Smooth muscle cell (in vitro differentiated cells): ENCODE results near the gene IL1R1. TPM values are rescaled to one million over a fixed set of nuclear protein-coding genes. Genes with fewer than 3 reads are reported as not detected.

Source experiments
- DNase-seq: peaks from one replicate; lab custom pipeline; 2025; ENCODE audit not compliant: unreplicated experiment; lab: John Stamatoyannopoulos, UW
- H2AFZ ChIP-seq: fragments of 200-600 bp; sonication (generic); 2 replicates; pipeline ENCODE4 v1.6.0; 2016; ENCODE audit warnings: antibody characterized with exemption, low read depth, mild to moderate bottlenecking
- H3F3A ChIP-seq: fragments of 200-600 bp; sonication (generic); 2 replicates; pipeline ENCODE4 v1.6.0; 2017; ENCODE audit warnings: antibody characterized with exemption, low read depth
- H3K27ac ChIP-seq: fragments of 200-600 bp; sonication (generic); 2 replicates; pipeline ENCODE4 v1.5.1; 2016; ENCODE audit warnings: low read depth, mild to moderate bottlenecking
- H3K27me3 ChIP-seq: fragments of 200-600 bp; sonication (generic); 2 replicates; pipeline ENCODE4 v1.6.1; 2016; ENCODE audit warnings: low read depth, mild to moderate bottlenecking
- H3K36me3 ChIP-seq: fragments of 200-600 bp; sonication (generic); 2 replicates; pipeline ENCODE4 v1.5.1; 2016; ENCODE audit warnings: low read depth
- H3K4me1 ChIP-seq: fragments of 200-600 bp; sonication (generic); 2 replicates; pipeline ENCODE4 v1.5.1; 2016; ENCODE audit warnings: low read depth
- H3K4me2 ChIP-seq: fragments of 200-600 bp; sonication (generic); 2 replicates; pipeline ENCODE4 v1.6.0; 2016; ENCODE audit warnings: mild to moderate bottlenecking
- H3K4me3 ChIP-seq: fragments of 200-600 bp; sonication (generic); 2 replicates; pipeline ENCODE4 v1.5.1; 2016; ENCODE audit warnings: mild to moderate bottlenecking
- H3K79me2 ChIP-seq: fragments of 200-600 bp; sonication (generic); 2 replicates; pipeline ENCODE4 v1.6.0; 2016; ENCODE audit warnings: low read depth, mild to moderate bottlenecking
- H3K9ac ChIP-seq: fragments of 200-600 bp; sonication (generic); 2 replicates; pipeline ENCODE4 v1.6.0; 2016; ENCODE audit warnings: low read depth
- H3K9me3 ChIP-seq: fragments of 200-600 bp; sonication (generic); replicated peaks from 2 replicates; pipeline ENCODE4 v1.5.1; 2016; ENCODE audit warnings: low read depth
- H4K20me1 ChIP-seq: fragments of 200-600 bp; sonication (generic); 2 replicates; pipeline ENCODE4 v1.6.0; 2016; ENCODE audit warnings: low read depth
- WGBS: methylation state at CpG from one replicate; pipeline ENCODE4 v1.1.7; 2016; ENCODE audit warnings: low lambda C conversion rate; 5-methylcytosine and 5-hydroxymethylcytosine counted together
- polyA plus RNA-seq: library from polyadenylated mRNA; unstranded; fragments of >200 nt; fragmentation: Nextera tagmentation; extraction: Ambion mirVana; gene quantifications from 2 replicates; pipeline ENCODE4 v1.2.1, GENCODE V29; 2016
- total RNA-seq: library from RNA; depleted of rRNA; stranded (reverse); fragments of >200 nt; gene quantifications from 2 replicates; pipeline ENCODE4 v1.2.3, GENCODE V29; 2014
- TF ChIP-seq, protein P1 (sequence below): fragments of 200-600 bp; sonication (generic); IDR thresholded peaks from 2 replicates; pipeline ENCODE4 v1.5.1; 2017; ENCODE audit warnings: borderline replicate concordance, mild to moderate bottlenecking, antibody characterized with exemption; ENCODE audit not compliant: insufficient read depth, poor library complexity, severe bottlenecking

IL1R1 gene
- total and polyA plus RNA-seq, 2 experiments from 2014 or later, result 26.8 to 32.4 TPM

DNA sequence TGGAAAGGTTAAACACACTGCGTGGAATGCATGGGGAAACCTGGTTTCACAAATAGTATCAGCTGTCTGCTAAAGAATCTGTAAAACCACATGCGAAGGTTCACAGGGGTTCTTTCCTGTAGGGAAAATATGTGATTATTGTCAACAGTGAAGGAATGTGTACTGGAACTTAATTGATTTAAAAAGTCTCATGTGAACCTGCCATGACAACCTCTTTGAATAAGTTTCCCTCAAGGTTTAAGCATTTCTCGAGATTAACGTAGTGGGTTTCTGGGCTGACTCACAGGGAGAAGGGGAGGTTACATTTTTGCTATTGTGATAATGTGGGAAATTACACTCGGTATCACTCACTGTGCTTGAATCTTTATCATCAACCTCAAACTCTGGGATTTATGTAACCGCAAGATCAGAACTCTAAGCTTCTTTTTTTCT is 28.2 kb upstream of the IL1R1 start:
- Histone ChIP-seq H3F3A (no peaks in the 10 kb centered on the region), H3K36me3 (no peaks in the 10 kb centered on the region), H3K4me2 (peak overlapping the region; percentile 47), H3K27me3 (no peaks in the 10 kb centered on the region), H3K9ac (peak overlapping the region; percentile 31), H2AFZ (no peak overlapping the region), H3K4me1 (peaks cover 8% of the 10 kb centered on the region), H3K27ac (peak overlapping the region; percentile 88), H3K9me3 (no peaks in the 10 kb centered on the region), H4K20me1 (no peaks in the 10 kb centered on the region), H3K79me2 (no peaks in the 10 kb centered on the region), H3K4me3 (no peak overlapping the region)
- 42% methylated on average over 6 of the region's 6 CpGs for WGBS
- DNase-seq, result no peak
- TF ChIP-seq, protein P1, sequence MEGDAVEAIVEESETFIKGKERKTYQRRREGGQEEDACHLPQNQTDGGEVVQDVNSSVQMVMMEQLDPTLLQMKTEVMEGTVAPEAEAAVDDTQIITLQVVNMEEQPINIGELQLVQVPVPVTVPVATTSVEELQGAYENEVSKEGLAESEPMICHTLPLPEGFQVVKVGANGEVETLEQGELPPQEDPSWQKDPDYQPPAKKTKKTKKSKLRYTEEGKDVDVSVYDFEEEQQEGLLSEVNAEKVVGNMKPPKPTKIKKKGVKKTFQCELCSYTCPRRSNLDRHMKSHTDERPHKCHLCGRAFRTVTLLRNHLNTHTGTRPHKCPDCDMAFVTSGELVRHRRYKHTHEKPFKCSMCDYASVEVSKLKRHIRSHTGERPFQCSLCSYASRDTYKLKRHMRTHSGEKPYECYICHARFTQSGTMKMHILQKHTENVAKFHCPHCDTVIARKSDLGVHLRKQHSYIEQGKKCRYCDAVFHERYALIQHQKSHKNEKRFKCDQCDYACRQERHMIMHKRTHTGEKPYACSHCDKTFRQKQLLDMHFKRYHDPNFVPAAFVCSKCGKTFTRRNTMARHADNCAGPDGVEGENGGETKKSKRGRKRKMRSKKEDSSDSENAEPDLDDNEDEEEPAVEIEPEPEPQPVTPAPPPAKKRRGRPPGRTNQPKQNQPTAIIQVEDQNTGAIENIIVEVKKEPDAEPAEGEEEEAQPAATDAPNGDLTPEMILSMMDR, result no peak

DNA sequence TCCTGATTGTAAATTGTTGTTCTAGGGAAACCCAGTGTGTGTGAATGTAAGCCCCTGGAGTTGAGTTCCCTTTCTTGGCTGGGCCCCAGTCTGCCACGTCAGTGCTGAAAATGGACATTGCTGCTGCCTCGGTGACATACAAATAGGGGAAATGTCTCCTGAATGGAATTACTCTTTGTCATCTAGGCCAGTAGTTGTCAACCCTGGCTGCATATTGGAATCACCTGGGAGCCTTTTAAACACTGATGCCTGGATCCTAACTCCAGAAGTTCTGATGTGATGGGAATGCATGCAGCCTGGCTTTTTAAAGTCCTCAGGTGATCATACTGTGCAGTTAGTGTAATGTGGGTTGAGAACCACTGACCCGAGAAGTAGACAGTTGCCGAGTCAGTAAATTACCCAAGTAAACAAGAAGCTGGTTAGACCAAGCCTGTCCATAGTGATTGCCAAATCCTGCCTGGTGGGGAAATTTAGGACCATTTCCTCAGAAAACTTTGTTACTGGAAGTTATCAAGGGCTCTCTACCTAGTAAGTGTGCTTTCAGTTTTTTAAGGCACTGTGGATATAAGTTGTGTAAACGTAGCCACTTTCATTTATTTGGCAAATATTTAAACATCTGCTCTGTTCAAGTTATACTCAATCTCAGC is 27.6 kb upstream of the IL1R1 start:
- Histone ChIP-seq H3K9me3 (no peaks in the 10 kb centered on the region), H3F3A (no peaks in the 10 kb centered on the region), H3K79me2 (no peaks in the 10 kb centered on the region), H3K4me1 (peaks cover 8% of the 10 kb centered on the region), H2AFZ (no peak overlapping the region), H3K9ac (peak overlapping the region; percentile 31), H3K27me3 (no peaks in the 10 kb centered on the region), H4K20me1 (no peaks in the 10 kb centered on the region), H3K36me3 (no peaks in the 10 kb centered on the region), H3K4me3 (no peak overlapping the region), H3K4me2 (peak overlapping the region; percentile 47), H3K27ac (peak overlapping the region; percentile 88)
- DNase-seq, result no peak
- 71% methylated on average over 5 of the region's 5 CpGs for WGBS
- TF ChIP-seq, protein P1, result no peak

DNA sequence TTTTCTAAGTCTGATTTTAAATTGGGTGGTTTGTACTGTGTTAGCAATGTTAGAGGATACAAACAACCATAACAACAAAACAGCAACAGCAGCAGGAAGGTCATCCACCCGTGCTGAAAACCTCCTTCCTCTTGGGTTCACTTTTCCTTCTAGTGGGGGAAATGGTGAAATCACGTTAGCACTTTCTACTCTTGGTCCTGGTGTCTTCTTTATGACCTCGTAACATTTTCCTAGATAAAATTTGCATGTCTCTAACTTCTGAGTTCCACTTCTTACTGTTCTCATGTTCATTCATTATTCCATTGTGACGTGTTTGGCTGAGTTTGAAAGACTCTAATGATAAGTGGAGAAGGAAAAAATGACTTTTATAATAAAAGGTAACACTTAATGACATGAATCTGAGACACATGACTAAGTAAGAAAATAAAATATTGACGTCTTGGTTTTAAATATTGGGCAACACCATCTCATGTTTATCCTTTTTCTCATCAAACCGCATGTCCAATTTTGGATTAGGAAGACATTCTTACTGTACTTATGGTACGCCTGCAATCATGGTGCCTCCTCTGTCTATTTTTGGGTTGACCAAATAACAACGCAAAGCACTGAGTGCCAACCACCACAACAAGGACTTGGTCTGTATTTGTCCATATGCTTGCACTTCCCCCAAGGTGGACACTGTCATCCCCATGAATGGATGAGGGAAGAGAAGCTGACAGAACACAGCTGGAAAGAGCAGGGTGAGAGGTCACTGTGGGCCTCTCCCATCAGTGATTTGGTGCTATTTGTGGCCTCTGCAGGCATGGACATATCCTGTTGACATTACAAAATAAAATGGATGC is 25.7 kb upstream of the IL1R1 start:
- no peak overlapping the region for H3K4me3 ChIP-seq
- H3K36me3 ChIP-seq, result no peaks in the 10 kb centered on the region
- H3K27me3 ChIP-seq, result no peaks in the 10 kb centered on the region
- no peak for DNase-seq
- H3F3A ChIP-seq, result peaks cover 4% of the 10 kb centered on the region
- TF ChIP-seq, protein P1, result no peak
- H3K27ac ChIP-seq, result no peak overlapping the region
- no peak overlapping the region for H2AFZ ChIP-seq
- H3K4me2 ChIP-seq, result no peak overlapping the region
- H3K9me3 ChIP-seq, result no peaks in the 10 kb centered on the region
- H3K9ac ChIP-seq, result no peak overlapping the region
- H3K79me2 ChIP-seq, result no peaks in the 10 kb centered on the region
- H3K4me1 ChIP-seq, result peaks cover 8% of the 10 kb centered on the region
- no peaks in the 10 kb centered on the region for H4K20me1 ChIP-seq
- 83% methylated on average over 8 of the region's 8 CpGs for WGBS
